Neuron (in vitro differentiated cells): ENCODE results near the gene SLC22A4.

Source experiments
- H2AFZ ChIP-seq: one replicate; pipeline ENCODE4 v1.6.1; 2013; ENCODE audit warnings: low read depth, mild to moderate bottlenecking, inconsistent platforms, low read length, moderate library complexity
- H3K27me3 ChIP-seq: one replicate; pipeline ENCODE4 v1.6.1; 2013; ENCODE audit warnings: low read length; ENCODE audit not compliant: insufficient read depth
- H3K36me3 ChIP-seq: one replicate; pipeline ENCODE4 v1.6.1; 2013; ENCODE audit warnings: low read length; ENCODE audit not compliant: insufficient read depth
- H3K4me1 ChIP-seq: one replicate; pipeline ENCODE4 v1.6.1; 2013; ENCODE audit warnings: low read length; ENCODE audit not compliant: insufficient read depth
- H3K4me3 ChIP-seq: 2 replicates; pipeline ENCODE4 v1.5.1; 2013; ENCODE audit warnings: mild to moderate bottlenecking, low read length, moderate library complexity
- H3K9me3 ChIP-seq: one replicate; pipeline ENCODE4 v1.6.1; 2013; ENCODE audit warnings: low read length

SLC22A4 gene

DNA sequence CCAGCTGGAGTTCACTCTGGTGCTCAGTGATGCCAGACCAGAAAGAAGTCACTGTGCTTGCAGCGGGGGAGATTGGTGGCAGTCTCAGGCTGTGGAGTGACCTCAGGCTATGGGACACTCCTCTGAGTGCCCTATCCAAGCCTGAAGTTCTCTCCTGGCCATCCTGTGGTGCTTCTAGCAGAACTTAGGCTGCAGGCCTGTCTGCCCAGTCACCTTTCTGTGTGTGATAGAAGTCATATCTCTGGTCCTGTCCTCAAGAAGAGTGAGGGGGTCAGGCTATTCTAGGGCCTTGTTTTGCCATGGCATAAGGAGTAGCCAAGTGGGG, 27.4 kb upstream of the SLC22A4 start:
- H3K27me3 ChIP-seq = peaks cover 8% of the 10 kb centered on the region
- no peak overlapping the region for H2AFZ ChIP-seq
- no peak overlapping the region for H3K4me3 ChIP-seq
- H3K36me3 ChIP-seq = no peaks in the 10 kb centered on the region
- H3K4me1 ChIP-seq = peaks cover 11% of the 10 kb centered on the region
- H3K9me3 ChIP-seq = no peaks in the 10 kb centered on the region

DNA sequence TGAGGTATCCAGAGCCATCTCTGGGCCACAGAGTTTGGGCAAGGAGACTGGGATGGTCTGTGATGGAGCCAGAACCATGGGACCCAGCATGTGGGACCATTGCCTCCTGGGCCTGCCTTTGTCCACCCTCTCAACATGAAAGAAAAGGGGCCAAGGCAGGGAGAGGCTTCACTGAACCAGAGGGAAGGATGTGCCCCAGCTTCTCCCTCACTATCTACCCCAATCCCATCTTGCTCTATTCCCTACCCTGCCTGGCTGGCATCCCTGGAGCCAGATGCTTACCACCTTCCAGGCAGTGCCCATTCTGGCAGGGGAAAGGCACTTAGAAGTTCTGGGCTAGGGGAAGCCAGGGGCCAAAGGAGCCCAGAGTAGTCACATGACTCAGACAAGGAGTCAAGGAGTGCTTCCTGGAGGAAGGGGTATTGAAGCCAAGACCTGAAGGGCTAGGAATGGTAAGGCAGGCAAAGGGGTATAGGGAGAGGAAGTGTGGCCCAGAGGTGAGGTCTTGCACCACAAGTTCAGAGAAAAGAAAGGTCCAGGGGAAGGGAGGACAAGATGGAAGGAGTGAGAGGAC, 26.9 kb upstream of the SLC22A4 start:
- Histone ChIP-seq H3K9me3 (no peaks in the 10 kb centered on the region), H2AFZ (no peak overlapping the region), H3K27me3 (peaks cover 8% of the 10 kb centered on the region), H3K4me1 (peaks cover 11% of the 10 kb centered on the region), H3K4me3 (no peak overlapping the region), H3K36me3 (no peaks in the 10 kb centered on the region)

DNA sequence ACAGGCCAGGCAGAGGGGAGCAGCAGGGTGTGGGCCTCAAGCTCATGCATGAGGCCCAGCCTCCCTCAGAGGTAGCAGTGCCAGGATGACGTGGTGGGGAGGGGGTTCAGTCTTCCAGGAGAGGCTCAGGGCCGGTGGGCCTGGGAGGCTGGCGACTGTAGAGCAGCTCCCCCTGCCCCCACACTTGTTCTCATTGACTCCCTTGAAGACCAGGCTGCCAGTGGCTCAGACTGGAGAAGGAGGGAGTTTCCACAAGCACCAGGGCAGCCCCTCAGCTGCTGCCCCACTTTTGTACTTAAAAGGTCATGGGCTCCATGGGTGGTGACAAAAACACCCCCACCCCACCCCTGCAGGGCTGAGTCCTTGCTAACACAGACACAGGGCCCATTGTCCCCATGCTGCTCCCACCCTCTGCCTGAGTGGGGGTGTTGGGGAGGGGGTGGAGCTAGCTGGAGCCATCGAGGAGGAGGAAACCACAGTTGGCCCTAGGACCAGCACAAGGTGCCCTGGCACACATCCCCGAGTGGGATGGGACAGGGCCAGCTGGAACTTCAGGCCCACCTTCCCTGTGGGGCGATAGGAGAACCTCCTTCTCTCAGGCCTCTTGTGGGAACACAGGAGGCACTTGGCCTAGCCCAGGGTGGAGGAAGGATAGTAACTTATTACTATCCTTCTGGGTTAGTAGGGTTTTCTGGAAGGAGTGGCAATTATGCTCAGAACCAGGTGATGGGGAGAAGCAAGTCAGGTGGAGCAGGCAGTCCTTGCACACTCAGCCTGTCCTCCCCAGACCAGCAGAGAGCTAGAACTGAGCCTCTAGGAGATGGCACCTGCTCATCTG, 26.0 kb upstream of the SLC22A4 start:
- H3K36me3 ChIP-seq = no peaks in the 10 kb centered on the region
- H2AFZ ChIP-seq = no peak overlapping the region
- peaks cover 6% of the 10 kb centered on the region for H3K27me3 ChIP-seq
- no peaks in the 10 kb centered on the region for H3K9me3 ChIP-seq
- H3K4me1 ChIP-seq = peaks cover 11% of the 10 kb centered on the region
- no peak overlapping the region for H3K4me3 ChIP-seq

DNA sequence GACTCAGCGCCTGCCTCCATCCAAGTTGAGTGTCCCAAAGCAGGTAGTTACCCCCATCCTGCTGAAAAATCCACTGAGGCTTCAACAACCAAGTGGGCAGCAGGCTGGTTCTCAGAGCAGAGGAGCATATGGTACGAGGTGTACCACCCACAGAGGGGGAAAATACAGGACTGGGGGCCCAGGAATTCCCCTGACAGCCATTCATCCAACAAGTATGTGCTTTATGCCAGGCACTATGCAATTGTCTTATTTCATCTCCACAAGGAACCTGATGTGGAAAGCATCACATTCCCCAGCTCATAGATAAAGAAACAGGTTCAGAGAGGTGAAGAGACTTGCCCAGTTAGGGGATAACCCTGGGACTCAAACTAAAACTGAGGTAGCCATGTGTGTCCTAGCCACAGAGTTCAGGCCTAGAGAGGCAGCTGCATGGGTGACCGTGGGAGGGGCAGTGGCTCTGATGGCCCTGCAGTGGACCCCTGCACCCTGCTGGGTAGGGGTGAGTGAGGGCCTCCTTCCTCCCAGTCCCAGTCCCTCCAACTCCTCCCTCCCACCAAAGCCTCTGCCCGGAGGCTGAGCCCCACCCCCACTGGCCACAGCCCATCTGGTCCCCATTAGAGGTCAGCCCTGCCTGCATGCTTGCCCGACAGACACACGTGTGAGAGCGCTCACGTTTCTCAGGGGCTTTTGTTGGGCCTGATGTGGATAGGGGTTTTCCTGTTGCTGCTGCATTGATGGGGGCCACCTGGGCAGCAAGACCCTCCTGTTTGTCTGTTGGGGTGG, 25.2 kb upstream of the SLC22A4 start:
- Histone ChIP-seq H3K4me1 (peaks cover 11% of the 10 kb centered on the region), H2AFZ (no peak overlapping the region), H3K4me3 (no peak overlapping the region), H3K27me3 (peaks cover 9% of the 10 kb centered on the region), H3K9me3 (no peaks in the 10 kb centered on the region), H3K36me3 (no peaks in the 10 kb centered on the region)

DNA sequence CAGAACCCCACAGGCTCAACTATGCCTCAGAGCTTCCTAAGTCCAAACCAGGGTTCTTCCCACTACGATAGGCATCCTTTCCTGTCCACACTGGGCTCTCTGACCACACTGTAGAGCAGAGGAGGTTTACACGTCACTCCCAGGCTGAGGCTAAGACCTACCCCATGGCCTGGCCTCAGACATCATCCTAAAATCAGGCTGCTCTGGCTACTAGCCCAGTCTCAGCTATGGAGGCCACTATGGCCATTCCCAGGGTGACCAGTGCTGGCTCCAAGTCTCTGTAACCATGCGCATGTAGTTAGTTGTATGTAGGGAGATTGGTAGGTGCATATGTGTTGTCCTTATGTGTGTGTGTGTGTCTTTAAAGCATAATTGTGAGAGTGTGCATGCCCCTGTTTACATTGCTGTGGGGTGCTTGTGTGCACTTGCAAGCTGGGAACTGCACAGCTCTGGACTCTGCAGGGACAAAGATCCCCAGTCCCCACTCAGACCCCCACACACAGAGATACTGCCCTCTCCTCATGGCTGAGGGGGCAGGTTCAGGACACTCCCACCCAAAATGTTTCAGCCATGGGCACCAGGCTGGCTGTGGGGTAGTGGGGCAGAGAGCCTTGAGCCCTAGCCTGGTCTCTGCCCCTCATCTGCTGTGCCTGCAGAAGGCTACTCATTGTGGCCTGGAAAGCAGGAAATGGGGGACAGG, 24.4 kb upstream of the SLC22A4 start:
- no peak overlapping the region for H3K4me3 ChIP-seq
- no peaks in the 10 kb centered on the region for H3K36me3 ChIP-seq
- peaks cover 11% of the 10 kb centered on the region for H3K4me1 ChIP-seq
- H3K27me3 ChIP-seq = peaks cover 10% of the 10 kb centered on the region
- no peak overlapping the region for H2AFZ ChIP-seq
- no peaks in the 10 kb centered on the region for H3K9me3 ChIP-seq

DNA sequence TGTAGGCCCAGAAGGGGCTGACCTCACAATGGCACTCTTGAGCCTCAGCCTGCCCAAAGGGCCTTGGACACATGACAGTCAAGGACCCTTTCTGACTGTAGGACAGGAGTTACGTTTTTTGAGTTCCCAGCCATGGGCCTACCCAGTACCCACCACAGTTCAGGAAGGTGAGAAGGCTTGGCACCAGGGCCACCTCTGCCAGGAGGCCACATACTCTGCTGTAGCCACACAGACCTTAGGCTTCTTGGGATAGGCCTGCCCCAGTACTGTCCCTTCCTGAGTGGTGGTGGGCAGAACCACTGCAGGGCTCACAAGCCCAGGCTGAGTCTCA, 23.9 kb upstream of the SLC22A4 start:
- H3K4me3 ChIP-seq = no peak overlapping the region
- peaks cover 11% of the 10 kb centered on the region for H3K4me1 ChIP-seq

DNA sequence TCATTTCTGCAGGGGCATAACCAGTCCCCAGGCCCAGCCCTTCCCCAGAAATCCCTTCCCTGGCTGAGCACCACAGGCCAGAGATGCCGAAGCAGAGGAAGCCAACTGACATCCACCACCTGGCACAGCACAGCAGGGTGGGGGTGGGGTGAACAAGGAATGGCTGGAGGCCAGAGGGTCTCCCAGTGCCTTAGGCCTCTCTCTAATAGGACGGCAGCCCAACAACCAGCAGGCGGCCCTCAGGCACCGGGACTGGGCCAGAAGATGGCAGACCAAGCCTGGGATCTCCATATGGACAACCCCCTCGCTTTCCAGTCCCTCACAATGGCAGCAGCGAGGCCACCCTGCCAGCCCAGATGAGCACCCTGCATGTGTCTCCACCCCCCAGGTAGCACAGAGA, 23.5 kb upstream of the SLC22A4 start:
- Histone ChIP-seq H3K9me3 (no peaks in the 10 kb centered on the region), H3K36me3 (no peaks in the 10 kb centered on the region), H2AFZ (no peak overlapping the region), H3K27me3 (peaks cover 10% of the 10 kb centered on the region), H3K4me1 (peaks cover 11% of the 10 kb centered on the region), H3K4me3 (no peak overlapping the region)

More for the DNA sequence above, 23.9 kb upstream of the SLC22A4 start:
- Histone ChIP-seq H3K36me3 (no peaks in the 10 kb centered on the region), H2AFZ (no peak overlapping the region), H3K9me3 (no peaks in the 10 kb centered on the region), H3K27me3 (peaks cover 10% of the 10 kb centered on the region)

DNA sequence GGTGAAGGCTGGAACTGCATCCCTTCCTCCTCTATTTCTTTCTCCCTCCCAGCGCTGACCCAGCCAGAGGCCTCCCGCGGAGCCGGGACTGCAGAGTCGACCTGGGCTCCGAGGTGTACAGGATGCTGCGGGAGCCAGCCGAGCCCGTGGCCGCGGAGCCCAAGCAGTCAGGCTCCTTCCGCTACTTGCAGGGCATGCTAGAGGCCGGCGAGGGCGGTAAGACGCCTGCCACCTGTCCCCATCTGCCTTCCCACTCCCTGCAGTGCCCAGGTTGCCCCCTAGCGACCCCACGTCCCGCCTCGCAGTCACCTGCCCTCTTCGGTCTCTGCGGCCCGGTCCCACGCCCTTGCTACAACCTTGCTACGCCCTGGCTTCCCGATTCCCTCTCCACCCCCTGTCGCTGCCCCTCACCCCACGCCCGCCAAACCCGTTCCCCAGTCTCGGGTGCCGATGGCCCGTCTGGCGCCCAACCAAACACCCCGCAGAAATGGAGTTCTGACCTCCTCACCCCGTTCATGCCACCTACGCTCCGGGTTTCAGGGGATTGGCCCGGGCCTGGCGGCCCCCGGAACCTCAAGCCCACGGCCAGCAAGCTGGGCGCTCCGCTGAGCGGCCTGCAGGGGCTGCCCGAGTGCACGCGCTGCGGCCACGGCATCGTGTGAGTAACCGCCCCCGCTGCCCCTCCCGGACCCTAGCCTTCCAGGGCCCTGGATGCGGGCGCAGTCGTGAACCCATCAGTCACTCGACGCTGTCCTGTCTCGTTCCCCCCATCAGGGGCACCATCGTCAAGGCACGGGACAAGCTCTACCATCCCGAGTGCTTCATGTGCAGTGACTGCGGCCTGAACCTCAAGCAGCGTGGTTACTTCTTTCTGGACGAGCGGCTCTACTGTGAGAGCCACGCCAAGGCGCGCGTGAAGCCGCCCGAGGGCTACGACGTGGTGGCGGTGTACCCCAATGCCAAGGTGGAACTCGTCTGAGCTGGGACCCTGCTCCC, 22.6 kb upstream of the SLC22A4 start:
- Histone ChIP-seq H3K27me3 (peaks cover 7% of the 10 kb centered on the region), H3K9me3 (no peaks in the 10 kb centered on the region), H3K4me3 (no peak overlapping the region), H2AFZ (no peak overlapping the region), H3K36me3 (no peaks in the 10 kb centered on the region), H3K4me1 (peaks cover 11% of the 10 kb centered on the region)

DNA sequence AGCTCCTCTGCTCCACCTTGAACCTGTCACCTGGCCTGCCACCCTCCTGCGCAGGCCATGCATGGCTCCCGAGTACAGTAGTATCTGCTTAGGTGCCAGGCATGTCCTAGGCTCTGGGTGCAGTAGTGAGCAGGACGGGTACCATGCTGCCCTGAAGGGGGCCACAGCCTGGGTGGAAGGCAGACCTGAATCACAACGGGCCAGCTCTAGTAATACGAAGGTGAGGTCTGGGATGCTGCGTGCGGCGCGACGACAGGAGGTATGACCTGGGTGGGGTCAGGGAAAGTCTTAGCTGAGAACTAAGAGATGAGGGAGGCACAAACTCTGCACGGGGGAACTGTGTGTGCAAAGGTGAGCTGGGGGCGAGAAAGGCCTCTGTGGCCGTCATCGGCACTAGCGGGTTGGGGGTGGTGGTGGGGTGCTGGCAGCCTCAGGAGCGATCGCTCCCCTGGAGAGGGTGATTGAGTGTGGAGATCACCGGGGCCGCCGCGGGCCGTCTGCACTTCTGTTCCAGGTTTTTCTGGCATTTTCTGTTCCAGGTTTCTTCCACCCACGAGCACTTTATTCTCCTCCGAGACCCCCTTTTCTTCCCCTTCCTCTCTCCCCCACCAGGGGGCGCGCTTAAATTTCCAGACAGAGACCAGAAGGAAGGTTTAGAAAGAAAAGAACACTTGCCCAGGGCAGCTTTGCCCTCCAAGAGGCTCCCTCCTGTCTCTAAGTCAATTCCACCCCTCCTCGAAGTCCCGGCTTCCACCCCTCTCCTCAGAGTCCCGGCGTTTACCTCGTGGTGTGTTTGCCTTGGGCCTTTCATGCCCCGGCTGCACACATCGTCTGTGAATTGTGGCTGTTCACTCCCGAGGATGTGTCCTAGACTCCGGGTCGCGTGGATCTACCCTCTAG, 21.6 kb upstream of the SLC22A4 start:
- no peak overlapping the region for H2AFZ ChIP-seq
- H3K4me1 ChIP-seq = peaks cover 11% of the 10 kb centered on the region
- H3K36me3 ChIP-seq = no peaks in the 10 kb centered on the region
- H3K9me3 ChIP-seq = no peaks in the 10 kb centered on the region
- no peak overlapping the region for H3K4me3 ChIP-seq
- peaks cover 4% of the 10 kb centered on the region for H3K27me3 ChIP-seq

DNA sequence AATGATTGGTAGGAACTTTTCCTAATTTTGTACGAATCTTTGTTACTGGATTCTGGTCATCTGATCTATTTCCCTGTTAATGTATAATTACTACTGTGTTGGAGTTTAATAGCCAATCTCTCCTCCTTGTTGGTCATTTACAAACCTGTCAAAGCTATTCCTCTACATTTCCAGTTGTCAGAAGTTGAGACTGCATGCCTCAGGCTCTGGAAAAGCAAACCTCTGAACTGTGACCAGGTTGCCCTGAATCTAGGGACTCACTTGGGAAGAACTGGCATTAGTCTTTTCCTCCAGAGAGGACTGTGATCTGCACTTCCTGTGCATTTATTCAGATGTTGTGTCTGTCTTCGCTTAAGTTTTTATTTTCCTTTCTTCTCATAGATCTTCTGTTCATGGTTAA, 20.6 kb upstream of the SLC22A4 start:
- H3K27me3 ChIP-seq = peaks cover 4% of the 10 kb centered on the region
- no peaks in the 10 kb centered on the region for H3K9me3 ChIP-seq
- peaks cover 19% of the 10 kb centered on the region for H3K4me1 ChIP-seq
- no peak overlapping the region for H2AFZ ChIP-seq
- no peak overlapping the region for H3K4me3 ChIP-seq
- H3K36me3 ChIP-seq = no peaks in the 10 kb centered on the region

DNA sequence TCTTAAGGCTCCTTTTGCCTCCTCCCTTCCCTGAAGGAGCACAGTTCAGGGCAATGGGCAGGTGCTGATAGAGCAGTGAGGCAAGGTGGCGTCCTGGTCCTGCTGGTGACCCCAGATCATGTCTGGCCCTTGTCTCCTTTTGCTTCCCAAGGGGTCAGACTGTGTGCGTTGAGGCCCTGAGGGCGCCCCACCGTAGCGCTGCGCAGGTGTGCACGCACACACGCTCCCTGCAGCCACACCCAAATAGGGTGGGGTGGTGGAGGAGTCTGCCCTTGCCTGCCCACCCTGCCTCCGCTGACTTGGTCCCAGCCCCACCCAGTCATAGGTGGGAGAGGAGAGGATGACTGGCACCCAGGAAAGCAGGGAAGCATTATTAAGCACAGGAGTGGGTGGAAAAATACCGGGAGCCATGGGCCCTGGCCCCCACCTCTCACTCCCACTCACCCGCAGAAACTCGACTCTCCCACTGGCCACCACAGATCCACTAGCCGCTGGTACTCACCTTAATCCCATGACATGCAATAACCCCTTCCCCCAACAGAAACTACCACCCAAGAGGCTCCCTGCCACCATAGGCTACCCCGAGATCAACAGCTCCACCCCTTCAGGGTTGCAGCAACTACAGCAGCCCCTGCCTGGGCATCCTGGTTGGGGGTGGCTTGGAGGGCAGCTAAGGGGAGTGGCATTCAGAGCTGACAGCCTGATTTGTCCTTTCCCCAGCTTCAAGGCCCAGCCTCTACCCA, 20.0 kb upstream of the SLC22A4 start:
- Histone ChIP-seq H3K27me3 (peaks cover 4% of the 10 kb centered on the region), H3K9me3 (no peaks in the 10 kb centered on the region), H3K4me1 (peaks cover 13% of the 10 kb centered on the region), H3K36me3 (no peaks in the 10 kb centered on the region), H3K4me3 (no peak overlapping the region), H2AFZ (no peak overlapping the region)
